Measurements from ENCODE around the gene AGAP3.

The AGAP3 gene

GRCh38 chr7:151057989-151058780 lies 28.1 kb upstream of the AGAP3 start:
- peak; percentile 96 for DNase-seq

- no peak for DNase-seq
Observed at GRCh38 chr7:151058781-151059366, 27.4 kb upstream of the AGAP3 start.

GRCh38 chr7:151059367-151060112 lies 26.7 kb upstream of the AGAP3 start, which contains the start of gene SLC4A2:
SLC4A2 (plus strand) TSS chr7:151059589; CDS start chr7:151061988, 2,399 bp downstream.
- peak; percentile 62 for DNase-seq

- no peak for DNase-seq
Observed at GRCh38 chr7:151060113-151060415, 26.2 kb upstream of the AGAP3 start.

GRCh38 chr7:151060416-151061212 lies 25.7 kb upstream of the AGAP3 start:
- no peak for DNase-seq

GRCh38 chr7:151061213-151062110 lies 24.8 kb upstream of the AGAP3 start:
- DNase-seq, result no peak

- no peak for DNase-seq
Observed at GRCh38 chr7:151062111-151062398, 24.2 kb upstream of the AGAP3 start.

- DNase-seq, result no peak
Observed at GRCh38 chr7:151062399-151063211, 23.7 kb upstream of the AGAP3 start.

- no peak for DNase-seq
Observed at GRCh38 chr7:151063212-151063561, 23.1 kb upstream of the AGAP3 start.

GRCh38 chr7:151064454-151064853 lies 21.8 kb upstream of the AGAP3 start:
- no peak for DNase-seq

- DNase-seq, result no peak
Observed at GRCh38 chr7:151064993-151065392, 21.3 kb upstream of the AGAP3 start.

GRCh38 chr7:151065516-151065915 lies 20.8 kb upstream of the AGAP3 start:
- DNase-seq, result no peak

GRCh38 chr7:151066273-151066974 lies 19.9 kb upstream of the AGAP3 start:
- DNase-seq, result no peak

GRCh38 chr7:151068069-151068773 lies 18.1 kb upstream of the AGAP3 start:
- no peak for DNase-seq

GRCh38 chr7:151069841-151070573 lies 16.3 kb upstream of the AGAP3 start:
- DNase-seq, result no peak

GRCh38 chr7:151070574-151070960 lies 15.7 kb upstream of the AGAP3 start:
- no peak for DNase-seq

GRCh38 chr7:151071032-151071866 lies 15.0 kb upstream of the AGAP3 start:
- no peak for DNase-seq

- DNase-seq, result no peak
Observed at GRCh38 chr7:151073990-151074389, 12.3 kb upstream of the AGAP3 start.

Data from activated CD4-positive, alpha-beta T cell treated with anti-CD3 and anti-CD28 coated beads, Interleukin-2, amount 50 U/mL, for 1 hour (primary cell).